SK-N-SH (cell line): ENCODE data around the gene SMIM3.

Experiments used
- CTCF ChIP-seq: fragments of 200-600 bp; sonication (generic); IDR thresholded peaks from 2 replicates; pipeline ENCODE4 v1.6.1; 2017; ENCODE audit warnings: antibody characterized with exemption, mild to moderate bottlenecking, moderate library complexity
- ELF1 ChIP-seq: IDR thresholded peaks from 2 replicates; pipeline ENCODE4 v1.4.0; 2012
- EP300 ChIP-seq, 2 experiments: IDR thresholded peaks; 2 replicates each; pipeline versions ENCODE4 v1.4.0 to v1.6.1; 2012; ENCODE audit warnings: borderline replicate concordance in 1 of 2, low read depth in 1 of 2, low read length in 1 of 2
- EZH2phosphoT487 ChIP-seq: fragments of 200-600 bp; sonication (generic); IDR thresholded peaks from 2 replicates; pipeline ENCODE4 v1.6.1; 2017; ENCODE audit warnings: low read depth, mixed run types, mild to moderate bottlenecking, antibody characterized with exemption, moderate library complexity, borderline replicate concordance
- FOSL2 ChIP-seq: IDR thresholded peaks from 2 replicates; pipeline ENCODE4 v1.4.0; 2012; ENCODE audit warnings: low read depth, mild to moderate bottlenecking, moderate library complexity, borderline replicate concordance
- FOXM1 ChIP-seq: IDR thresholded peaks from 2 replicates; pipeline ENCODE4 v1.4.0; 2012; ENCODE audit warnings: low read depth, mild to moderate bottlenecking
- IRF3 ChIP-seq: fragments of 150-350 bp; IDR thresholded peaks from 2 replicates; pipeline ENCODE4 v1.6.1; 2016; ENCODE audit warnings: mild to moderate bottlenecking, low read depth, low read length
- MEF2A ChIP-seq: IDR thresholded peaks from 2 replicates; pipeline ENCODE4 v1.4.0; 2012; ENCODE audit warnings: low read depth, borderline replicate concordance
- POLR2AphosphoS5 ChIP-seq: IDR thresholded peaks from 2 replicates; pipeline ENCODE4 v1.6.1; 2012; ENCODE audit warnings: low read depth, low read length
- RAD21 ChIP-seq: IDR thresholded peaks from 2 replicates; pipeline ENCODE4 v1.6.1; 2012; ENCODE audit warnings: mild to moderate bottlenecking, low read length
- RFX5 ChIP-seq: IDR thresholded peaks from 2 replicates; pipeline ENCODE4 v1.6.1; 2012; ENCODE audit warnings: mild to moderate bottlenecking, improper control_type of control experiment, low read length
- TAF1 ChIP-seq: IDR thresholded peaks from 2 replicates; pipeline ENCODE4 v1.6.1; 2012; ENCODE audit warnings: low read depth, mild to moderate bottlenecking, low read length, moderate library complexity, borderline replicate concordance
- TF ChIP-seq, protein P1 (sequence below): IDR thresholded peaks from 2 replicates; pipeline ENCODE4 v1.4.0; 2012; ENCODE audit warnings: low read depth, borderline replicate concordance

GRCh38 chr5:150765011-150765798, 13.4 kb upstream of the SMIM3 start:
- TF ChIP-seq CTCF (no peak), TAF1 (no peak), FOSL2 (no peak), ELF1 (no peak), MEF2A (no peak), IRF3 (no peak), RFX5 (no peak), POLR2AphosphoS5 (no peak), EP300 (IDR thresholded peaks at IDR 0.05; ENCODE audit: borderline replicate concordance in 1 of 2, low read depth in 1 of 2, low read length in 1 of 2) (no peak), RAD21 (no peak), FOXM1 (no peak), EZH2phosphoT487 (no peak)
- TF ChIP-seq, protein P1, sequence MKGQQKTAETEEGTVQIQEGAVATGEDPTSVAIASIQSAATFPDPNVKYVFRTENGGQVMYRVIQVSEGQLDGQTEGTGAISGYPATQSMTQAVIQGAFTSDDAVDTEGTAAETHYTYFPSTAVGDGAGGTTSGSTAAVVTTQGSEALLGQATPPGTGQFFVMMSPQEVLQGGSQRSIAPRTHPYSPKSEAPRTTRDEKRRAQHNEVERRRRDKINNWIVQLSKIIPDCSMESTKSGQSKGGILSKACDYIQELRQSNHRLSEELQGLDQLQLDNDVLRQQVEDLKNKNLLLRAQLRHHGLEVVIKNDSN, result no peak
